GM18507 (cell line): ENCODE data around the gene NUCB1.
"Not testable (repeated sequence)": the region's sequence is repeated elsewhere in the genome, so short reads cannot be mapped to it uniquely, and the experiment has no call there.

ENCODE experiments used
- DNase-seq: peaks from one replicate; pipeline ENCODE4 v3.0.0; 2011; ENCODE audit warnings: low read depth; ENCODE audit not compliant: insufficient read length; ENCODE audit errors: extremely low spot score
- FAIRE-seq: peaks from 2 replicates; lab custom pipeline; 2011; peaks lifted over from hg19 to GRCh38; lab: Jason Lieb, UNC

NUCB1 gene

GRCh38 chr19:48900477-48901406, 630 bp downstream of the NUCB1 start:
- no peak for DNase-seq
- peak; percentile 77 for FAIRE-seq

GRCh38 chr19:48902291-48902690, 2.2 kb downstream of the NUCB1 start:
- DNase-seq, FAIRE-seq: not testable (repeated sequence)

GRCh38 chr19:48903788-48904187, 3.7 kb downstream of the NUCB1 start:
- not testable (repeated sequence) for FAIRE-seq, DNase-seq

GRCh38 chr19:48905664-48906063, 5.6 kb downstream of the NUCB1 start:
- DNase-seq = no peak
- FAIRE-seq = no peak

GRCh38 chr19:48906324-48906723, 6.2 kb downstream of the NUCB1 start:
- FAIRE-seq = no peak
- no peak for DNase-seq

- FAIRE-seq (no peak), DNase-seq (no peak)
These were observed 7.6 kb downstream of the NUCB1 start for GRCh38 chr19:48907671-48908070.

- DNase-seq = not testable (repeated sequence)
- FAIRE-seq = peak; percentile 64
These were observed 9.4 kb downstream of the NUCB1 start for GRCh38 chr19:48909424-48910077.

GRCh38 chr19:48910803-48911202, 10.7 kb downstream of the NUCB1 start:
- DNase-seq (no peak), FAIRE-seq (no peak)

- FAIRE-seq (peak; percentile 57), DNase-seq (no peak)
These were observed 13.2 kb downstream of the NUCB1 start for GRCh38 chr19:48913114-48913889.

GRCh38 chr19:48914181-48914580, 14.1 kb downstream of the NUCB1 start:
- no peak for DNase-seq
- FAIRE-seq = no peak

GRCh38 chr19:48915757-48916156, 15.6 kb downstream of the NUCB1 start:
- DNase-seq (no peak), FAIRE-seq (no peak)

- FAIRE-seq = peak; percentile 62
- no peak for DNase-seq
These were observed 18.0 kb downstream of the NUCB1 start for GRCh38 chr19:48918071-48918470.

- DNase-seq (no peak), FAIRE-seq (no peak)
These were observed 18.7 kb downstream of the NUCB1 start for GRCh38 chr19:48918801-48919247.

- DNase-seq, FAIRE-seq: not testable (repeated sequence)
These were observed 19.2 kb downstream of the NUCB1 start for GRCh38 chr19:48919271-48919670.

- no peak for FAIRE-seq
- no peak for DNase-seq
These were observed 20.8 kb downstream of the NUCB1 start for GRCh38 chr19:48920949-48921348.

- DNase-seq (no peak), FAIRE-seq (no peak)
These were observed 21.8 kb downstream of the NUCB1 start for GRCh38 chr19:48921721-48922500.

GRCh38 chr19:48922548-48923490, 22.7 kb downstream of the NUCB1 start:
- no peak for DNase-seq
- FAIRE-seq = no peak

- DNase-seq = no peak
- FAIRE-seq = no peak
These were observed 25.2 kb downstream of the NUCB1 start for GRCh38 chr19:48925240-48925843.
